ENCODE data around the gene MMP3. TPM values are rescaled to one million over a fixed set of nuclear protein-coding genes. Genes with fewer than 3 reads are reported as not detected.
A peak's percentile ranks its signal among the peaks of the same experiment; 100 is the strongest.

MMP3 gene
- total RNA-seq, 1 experiment from 2014 or later: not detected

GRCh38 chr11:102810950-102811660, 32.3 kb downstream of the MMP3 start:
- peaks cover 11 to 20% of the 10 kb centered on the region in 2 experiments for H3K4me1 Mint-ChIP-seq
- H2AFZ ChIP-seq (ENCODE audit: low read length): no peak overlapping the region
- H3K79me2 ChIP-seq (ENCODE audit: insufficient read depth, low read length): no peaks in the 10 kb centered on the region
- peak; percentile 65 for TF ChIP-seq CTCF (conservative IDR thresholded peaks at IDR 0.05)
- no peak overlapping the region for H3K27ac ChIP-seq (ENCODE audit: insufficient read length, low read depth, low read length)
- no peak overlapping the region for H3K18ac ChIP-seq (ENCODE audit: insufficient read length, low read depth, low read length)
- H2BK15ac ChIP-seq (ENCODE audit: low read depth, low read length): no peak overlapping the region
- H3K9ac ChIP-seq (ENCODE audit: extremely low read depth, insufficient read length, low read length): no peak overlapping the region
- H3K23me2 ChIP-seq (ENCODE audit: insufficient read length, low read depth, low read length, poor library complexity, severe bottlenecking): no peaks in the 10 kb centered on the region
- no peaks in the 10 kb centered on the region for H4K20me1 ChIP-seq (ENCODE audit: control insufficient read depth, insufficient read depth, insufficient read length)
- no peak overlapping the region for H3K56ac ChIP-seq (ENCODE audit: insufficient read length, low read depth, low read length)
- H3K27ac Mint-ChIP-seq: peak overlapping the region in 1 of 3 experiments; percentile 41; a peak in 1 of 7 replicates
- no peak overlapping the region for H3K23ac ChIP-seq (ENCODE audit: insufficient read length, low read depth, low read length)
- H3K4me3 Mint-ChIP-seq: no peak overlapping the region
- no peak overlapping the region for H3T11ph ChIP-seq (ENCODE audit: low read length)
- no peak overlapping the region for H2BK5ac ChIP-seq (ENCODE audit: insufficient read length, low read length)
- WGBS (ENCODE audit: extremely low coverage, insufficient read length, low lambda C conversion rate): no CpG with 5 or more reads among the region's 3 CpGs
- H3K14ac ChIP-seq (ENCODE audit: insufficient read depth, low read length): no peak overlapping the region
- H3K36me3 Mint-ChIP-seq (ENCODE audit: insufficient read depth in 1 of 3, low read depth in 3 of 3): no peaks in the 10 kb centered on the region; a peak in 1 of 7 replicates
- DNase-seq: no peak
- no peaks in the 10 kb centered on the region for H3K4me1 ChIP-seq (ENCODE audit: insufficient read depth, low read length)
- H3K9me3 ChIP-seq (ENCODE audit: control insufficient read depth, low read depth, low read length): no peaks in the 10 kb centered on the region
- H3K27me3 Mint-ChIP-seq (ENCODE audit: low read depth): no peaks in the 10 kb centered on the region; the same call in 1 of the 2 replicates
- no peaks in the 10 kb centered on the region for H3K79me1 ChIP-seq (ENCODE audit: insufficient read depth, low read depth, low read length, poor library complexity, severe bottlenecking)
- no peak overlapping the region for H4K8ac ChIP-seq (replicated peaks; ENCODE audit: insufficient read length, low read depth, low read length)
- H2AK5ac ChIP-seq (ENCODE audit: insufficient read length, low read length): no peak overlapping the region
- no peak overlapping the region for H2BK20ac ChIP-seq (ENCODE audit: low read depth, low read length, poor library complexity, severe bottlenecking)
- no peak overlapping the region for H4K91ac ChIP-seq (ENCODE audit: insufficient read length, low read depth, low read length)
- H3K27me3 ChIP-seq (ENCODE audit: insufficient read depth, low read length): no peaks in the 10 kb centered on the region
- H4K5ac ChIP-seq (ENCODE audit: insufficient read length, low read depth, low read length): no peak overlapping the region
- H2BK12ac ChIP-seq (ENCODE audit: insufficient read length, low read depth, low read length): no peak overlapping the region
- H3K9me3 Mint-ChIP-seq: peaks cover 0 to 4% of the 10 kb centered on the region in 2 experiments; a peak in 2 of 5 replicates
- H2BK120ac ChIP-seq (ENCODE audit: low read depth, low read length, poor library complexity, severe bottlenecking): no peak overlapping the region
- H3K4me2 ChIP-seq (ENCODE audit: insufficient read depth, insufficient read length, low read length): no peak overlapping the region
- H3K4ac ChIP-seq (ENCODE audit: low read depth, low read length): no peak overlapping the region
